ENCODE measurements around the gene MATK.

MATK gene, protein sequence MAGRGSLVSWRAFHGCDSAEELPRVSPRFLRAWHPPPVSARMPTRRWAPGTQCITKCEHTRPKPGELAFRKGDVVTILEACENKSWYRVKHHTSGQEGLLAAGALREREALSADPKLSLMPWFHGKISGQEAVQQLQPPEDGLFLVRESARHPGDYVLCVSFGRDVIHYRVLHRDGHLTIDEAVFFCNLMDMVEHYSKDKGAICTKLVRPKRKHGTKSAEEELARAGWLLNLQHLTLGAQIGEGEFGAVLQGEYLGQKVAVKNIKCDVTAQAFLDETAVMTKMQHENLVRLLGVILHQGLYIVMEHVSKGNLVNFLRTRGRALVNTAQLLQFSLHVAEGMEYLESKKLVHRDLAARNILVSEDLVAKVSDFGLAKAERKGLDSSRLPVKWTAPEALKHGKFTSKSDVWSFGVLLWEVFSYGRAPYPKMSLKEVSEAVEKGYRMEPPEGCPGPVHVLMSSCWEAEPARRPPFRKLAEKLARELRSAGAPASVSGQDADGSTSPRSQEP

DNA sequence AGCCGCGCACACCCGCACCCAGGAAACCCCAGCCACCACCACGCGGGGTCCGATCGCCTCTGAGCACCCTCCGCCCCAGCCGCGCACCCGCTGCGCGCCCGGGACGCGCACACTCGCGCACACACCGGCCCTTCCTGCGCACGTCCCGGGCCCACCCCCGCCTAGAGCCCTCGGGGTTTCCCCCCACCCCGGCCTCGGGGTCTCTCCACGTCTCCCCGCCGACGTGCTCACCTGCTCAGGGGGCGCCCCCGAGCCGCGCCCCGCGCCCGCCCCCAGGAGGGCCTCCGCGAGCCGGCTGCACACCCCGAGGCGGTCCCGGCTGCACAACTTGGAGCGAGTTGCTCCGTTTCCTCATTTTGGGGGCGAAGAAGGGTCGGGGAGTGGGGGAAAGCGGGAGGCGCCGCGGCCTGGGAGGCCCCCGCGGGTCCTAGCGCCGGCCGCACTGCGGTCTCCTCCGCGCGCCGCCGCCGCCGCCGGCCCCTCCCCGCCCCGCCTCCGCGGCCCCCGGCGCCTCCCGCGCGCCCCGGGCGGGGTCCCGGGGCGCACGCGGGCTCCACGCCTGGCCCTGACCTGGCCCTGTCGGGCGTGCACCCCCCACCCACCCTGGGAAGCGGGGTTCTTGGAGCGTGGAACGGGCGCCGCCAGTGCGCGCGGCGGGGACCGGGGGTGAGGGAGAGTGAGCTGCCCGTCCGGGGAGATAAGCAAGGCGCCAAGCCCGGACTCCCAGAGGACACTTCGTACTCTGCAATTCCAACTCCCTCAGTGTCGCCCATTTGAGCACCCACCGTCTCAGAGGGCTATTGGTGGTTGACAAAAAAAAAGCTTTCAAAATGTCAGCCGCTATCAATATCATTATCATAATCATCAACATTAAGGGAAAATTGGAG, at the start of gene MATK:
Gene MATK, minus strand, starts transcription at position 444 of the 887 bp plus-strand sequence. CDS start 1,246 bp downstream, outside the sequence.
- TF ChIP-seq ZBTB7A (IDR thresholded peaks at IDR 0.05; ENCODE audit: low read depth) (peak; percentile 71; the same call in 1 of the 2 replicates), TAF1 (IDR thresholded peaks at IDR 0.05; ENCODE audit: low read depth) (no peak)

GRCh38 chr19:3835055-3835435, 48.9 kb upstream of the MATK start:
- TF ChIP-seq NFIC (IDR thresholded peaks at IDR 0.05) (no peak), CREB1 (IDR thresholded peaks at IDR 0.05; ENCODE audit: low read depth) (no peak)
- TF ChIP-seq, protein P1, sequence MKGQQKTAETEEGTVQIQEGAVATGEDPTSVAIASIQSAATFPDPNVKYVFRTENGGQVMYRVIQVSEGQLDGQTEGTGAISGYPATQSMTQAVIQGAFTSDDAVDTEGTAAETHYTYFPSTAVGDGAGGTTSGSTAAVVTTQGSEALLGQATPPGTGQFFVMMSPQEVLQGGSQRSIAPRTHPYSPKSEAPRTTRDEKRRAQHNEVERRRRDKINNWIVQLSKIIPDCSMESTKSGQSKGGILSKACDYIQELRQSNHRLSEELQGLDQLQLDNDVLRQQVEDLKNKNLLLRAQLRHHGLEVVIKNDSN (IDR thresholded peaks at IDR 0.05), result no peak

GRCh38 chr19:3834349-3835054, 48.3 kb upstream of the MATK start:
- TF ChIP-seq NFIC (IDR thresholded peaks at IDR 0.05) (no peak), CREB1 (IDR thresholded peaks at IDR 0.05; ENCODE audit: low read depth) (no peak), CEBPB (IDR thresholded peaks at IDR 0.05) (no peak), REST (IDR thresholded peaks at IDR 0.05; ENCODE audit: low read depth) (no peak), TAF1 (IDR thresholded peaks at IDR 0.05; ENCODE audit: low read depth) (no peak), EP300 (IDR thresholded peaks at IDR 0.05; ENCODE audit: borderline replicate concordance) (no peak), ZBTB7A (IDR thresholded peaks at IDR 0.05; ENCODE audit: low read depth) (no peak), EGR1 (IDR thresholded peaks at IDR 0.05) (no peak), YY1 (IDR thresholded peaks at IDR 0.05; ENCODE audit: low read depth) (no peak), RAD21 (IDR thresholded peaks at IDR 0.05; ENCODE audit: low read depth) (no peak), FOXM1 (IDR thresholded peaks at IDR 0.05; ENCODE audit: borderline replicate concordance, low read depth) (no peak), TCF12 (IDR thresholded peaks at IDR 0.05; ENCODE audit: low read depth) (no peak), TEAD4 (IDR thresholded peaks at IDR 0.05) (no peak)
- TF ChIP-seq, protein P1 (IDR thresholded peaks at IDR 0.05), result no peak
- TF ChIP-seq, protein P2, sequence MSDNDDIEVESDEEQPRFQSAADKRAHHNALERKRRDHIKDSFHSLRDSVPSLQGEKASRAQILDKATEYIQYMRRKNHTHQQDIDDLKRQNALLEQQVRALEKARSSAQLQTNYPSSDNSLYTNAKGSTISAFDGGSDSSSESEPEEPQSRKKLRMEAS (IDR thresholded peaks at IDR 0.05), result no peak

- TF ChIP-seq TEAD4 (IDR thresholded peaks at IDR 0.05), result no peak
- TF ChIP-seq EP300 (IDR thresholded peaks at IDR 0.05; ENCODE audit: borderline replicate concordance), result no peak
- TF ChIP-seq, protein P1 (IDR thresholded peaks at IDR 0.05), result no peak
- TF ChIP-seq TAF1 (IDR thresholded peaks at IDR 0.05; ENCODE audit: low read depth), result no peak
- no peak for TF ChIP-seq YY1 (IDR thresholded peaks at IDR 0.05; ENCODE audit: low read depth)
- TF ChIP-seq CEBPB (IDR thresholded peaks at IDR 0.05), result no peak
- no peak for TF ChIP-seq ZBTB7A (IDR thresholded peaks at IDR 0.05; ENCODE audit: low read depth)
- no peak for TF ChIP-seq CREB1 (IDR thresholded peaks at IDR 0.05; ENCODE audit: low read depth)
- TF ChIP-seq, protein P2 (IDR thresholded peaks at IDR 0.05), result no peak
- no peak for TF ChIP-seq EGR1 (IDR thresholded peaks at IDR 0.05)
- TF ChIP-seq RAD21 (IDR thresholded peaks at IDR 0.05; ENCODE audit: low read depth), result no peak
- TF ChIP-seq NFIC (IDR thresholded peaks at IDR 0.05), result no peak
- TF ChIP-seq TCF12 (IDR thresholded peaks at IDR 0.05; ENCODE audit: low read depth), result no peak
- no peak for TF ChIP-seq REST (IDR thresholded peaks at IDR 0.05; ENCODE audit: low read depth)
- no peak for TF ChIP-seq FOXM1 (IDR thresholded peaks at IDR 0.05; ENCODE audit: borderline replicate concordance, low read depth)
These were observed 47.6 kb upstream of the MATK start for GRCh38 chr19:3833578-3834348.
